Astrocyte (in vitro differentiated cells and primary cell): Measurements from ENCODE around the gene CNTNAP2.

Source experiments
- CTCF ChIP-seq: IDR thresholded peaks from 2 replicates; pipeline ENCODE4 v1.5.1; 2011; ENCODE audit warnings: low read depth, mild to moderate bottlenecking, inconsistent platforms, low read length, moderate library complexity; ENCODE audit not compliant: insufficient read depth
- EZH2 ChIP-seq: IDR thresholded peaks from 2 replicates; pipeline ENCODE4 v1.6.1; 2012; ENCODE audit warnings: mild to moderate bottlenecking, low read length, inconsistent platforms; ENCODE audit not compliant: insufficient read depth

- TF ChIP-seq CTCF (no peak), EZH2 (no peak)
These were observed 1057.3 kb downstream of the CNTNAP2 start for GRCh38 chr7:147173883-147174282.
